B cell (primary cell): Measurements from ENCODE around the gene MAD1L1.

Source experiments
- CTCF ChIP-seq: fragments of 200-600 bp; IDR thresholded peaks from one replicate; pipeline ENCODE4 v1.8.0; 2022; ENCODE audit warnings: antibody characterized with exemption, mild to moderate bottlenecking
- EZH2 ChIP-seq: IDR thresholded peaks from 2 replicates; pipeline ENCODE4 v1.6.1; 2012; ENCODE audit warnings: borderline replicate concordance, low read depth, mild to moderate bottlenecking, moderate library complexity, low read length; ENCODE audit not compliant: insufficient read depth, poor library complexity, severe bottlenecking

- TF ChIP-seq CTCF (no peak), EZH2 (no peak)
Measured at GRCh38 chr7:2227699-2228098, 5.0 kb downstream of the MAD1L1 start.
